Amniotic epithelial cell (primary cell): ENCODE data around the gene SGPP2.
"Not testable (repeated sequence)": the region's sequence is repeated elsewhere in the genome, so short reads cannot be mapped to it uniquely, and the experiment has no call there.

ENCODE experiments used
- DNase-seq: peaks from one replicate; pipeline ENCODE4 v3.0.0-alpha.2; 2010; ENCODE audit warnings: low read depth

SGPP2 gene

GRCh38 chr2:222427646-222428301 is 3.4 kb downstream of the SGPP2 start:
- no peak for DNase-seq

GRCh38 chr2:222430071-222430470 is 5.7 kb downstream of the SGPP2 start:
- no peak for DNase-seq

GRCh38 chr2:222430681-222431080 is 6.3 kb downstream of the SGPP2 start:
- no peak for DNase-seq

GRCh38 chr2:222431869-222432268 is 7.5 kb downstream of the SGPP2 start:
- no peak for DNase-seq

GRCh38 chr2:222433332-222434173 is 9.2 kb downstream of the SGPP2 start:
- no peak for DNase-seq

- no peak for DNase-seq
These were observed 9.9 kb downstream of the SGPP2 start for GRCh38 chr2:222434204-222434603.

- DNase-seq, result not testable (repeated sequence)
These were observed 11.2 kb downstream of the SGPP2 start for GRCh38 chr2:222435400-222436039.

GRCh38 chr2:222436040-222436413 is 11.7 kb downstream of the SGPP2 start:
- no peak for DNase-seq

GRCh38 chr2:222439692-222440091 is 15.3 kb downstream of the SGPP2 start:
- DNase-seq, result no peak

- DNase-seq, result peak; percentile 79
These were observed 16.5 kb downstream of the SGPP2 start for GRCh38 chr2:222440673-222441422.

GRCh38 chr2:222442665-222443064 is 18.3 kb downstream of the SGPP2 start:
- DNase-seq, result no peak

- no peak for DNase-seq
These were observed 20.9 kb downstream of the SGPP2 start for GRCh38 chr2:222445227-222445626.

- no peak for DNase-seq
These were observed 22.8 kb downstream of the SGPP2 start for GRCh38 chr2:222447131-222447530.

- peak; percentile 72 for DNase-seq
These were observed 24.4 kb downstream of the SGPP2 start for GRCh38 chr2:222448748-222449181.

GRCh38 chr2:222450021-222450420 is 25.7 kb downstream of the SGPP2 start:
- DNase-seq, result no peak

- no peak for DNase-seq
These were observed 26.9 kb downstream of the SGPP2 start for GRCh38 chr2:222451224-222451674.

GRCh38 chr2:222452422-222452950 is 28.1 kb downstream of the SGPP2 start:
- DNase-seq, result peak; percentile 8

- DNase-seq, result no peak
These were observed 32.2 kb downstream of the SGPP2 start for GRCh38 chr2:222456479-222457077.

GRCh38 chr2:222459983-222460382 is 35.6 kb downstream of the SGPP2 start:
- DNase-seq, result no peak

- no peak for DNase-seq
These were observed 41.4 kb downstream of the SGPP2 start for GRCh38 chr2:222465746-222466145.

GRCh38 chr2:222468346-222468745 is 44.0 kb downstream of the SGPP2 start:
- no peak for DNase-seq
